Keratinocyte (primary cell): ENCODE results near the gene VAV2. TPM values are rescaled to one million over a fixed set of nuclear protein-coding genes. Genes with fewer than 3 reads are reported as not detected.

Experiments
- DNase-seq: peaks from one replicate; pipeline ENCODE4 v3.0.0-alpha.2; 2011; ENCODE audit warnings: low read depth, missing footprints, low spot score
- FAIRE-seq: peaks from 2 replicates; lab custom pipeline; 2011; peaks lifted over from hg19 to GRCh38; lab: Jason Lieb, UNC
- H2AFZ ChIP-seq: 2 replicates; pipeline ENCODE4 v1.6.0; 2012; ENCODE audit warnings: low read length, control low read depth, inconsistent platforms; ENCODE audit not compliant: control insufficient read depth
- H3K27ac ChIP-seq: 2 replicates; pipeline ENCODE4 v1.5.1; 2011; ENCODE audit warnings: low read length; ENCODE audit not compliant: control insufficient read depth, insufficient read depth
- H3K27me3 ChIP-seq: 3 replicates; pipeline ENCODE4 v1.6.0; 2011; ENCODE audit warnings: low read length; ENCODE audit not compliant: control insufficient read depth, insufficient read depth; ENCODE audit errors: extremely low read depth
- H3K36me3 ChIP-seq, 2 experiments: 2 replicates in 1 of 2; 3 replicates in 1 of 2; pipeline ENCODE4 v1.5.1; 2011; ENCODE audit warnings: low read length in 2 of 2, mild to moderate bottlenecking in 1 of 2; ENCODE audit not compliant: control insufficient read depth in 2 of 2, insufficient read depth in 2 of 2; ENCODE audit errors: extremely low read depth in 1 of 2
- H3K4me1 ChIP-seq: 3 replicates; pipeline ENCODE4 v1.5.1; 2011; ENCODE audit warnings: low read length; ENCODE audit not compliant: control insufficient read depth, insufficient read depth; ENCODE audit errors: extremely low read depth
- H3K4me2 ChIP-seq: 3 replicates; pipeline ENCODE4 v1.6.0; 2011; ENCODE audit warnings: low read depth, low read length; ENCODE audit not compliant: control insufficient read depth, insufficient read depth; ENCODE audit errors: extremely low read depth
- H3K4me3 ChIP-seq, 3 experiments: fragments of 200-600 bp in 1 of 3; sonication (generic) in 1 of 3; 2 replicates in 2 of 3; 3 replicates in 1 of 3; pipeline ENCODE4 v1.5.1; 2011 to 2016; ENCODE audit warnings: low read length in 3 of 3, mild to moderate bottlenecking in 3 of 3, control low read depth in 2 of 3, inconsistent platforms in 1 of 3, low read depth in 1 of 3, mixed read lengths in 1 of 3, mixed run types in 1 of 3, moderate library complexity in 1 of 3; ENCODE audit not compliant: control insufficient read depth in 2 of 3, insufficient read depth in 2 of 3; ENCODE audit errors: extremely low read depth in 1 of 3
- H3K79me2 ChIP-seq: 2 replicates; pipeline ENCODE4 v1.6.0; 2012; ENCODE audit warnings: low read length; ENCODE audit not compliant: control insufficient read depth, insufficient read depth
- H3K9ac ChIP-seq: 3 replicates; pipeline ENCODE4 v1.6.0; 2011; ENCODE audit warnings: low read length; ENCODE audit not compliant: control insufficient read depth, insufficient read depth; ENCODE audit errors: extremely low read depth
- H3K9me1 ChIP-seq: 3 replicates; pipeline ENCODE4 v1.6.0; 2011; ENCODE audit warnings: low read length; ENCODE audit not compliant: control insufficient read depth, insufficient read depth; ENCODE audit errors: extremely low read depth
- H3K9me3 ChIP-seq: 2 replicates; pipeline ENCODE4 v1.5.1; 2012; ENCODE audit warnings: low read depth, low read length; ENCODE audit not compliant: control insufficient read depth
- H4K20me1 ChIP-seq: 3 replicates; pipeline ENCODE4 v1.6.0; 2011; ENCODE audit warnings: low read length; ENCODE audit not compliant: control insufficient read depth, insufficient read depth; ENCODE audit errors: extremely low read depth
- CTCF ChIP-seq, 3 experiments: IDR thresholded peaks in 1 of 3; conservative IDR thresholded peaks in 1 of 3; optimal IDR thresholded peaks in 1 of 3; 2 replicates in 2 of 3; 3 replicates in 1 of 3; pipeline versions ENCODE3 to v1.5.1; 2011; ENCODE audit warnings: low read length in 3 of 3, mild to moderate bottlenecking in 3 of 3, moderate library complexity in 2 of 3, control low read depth in 1 of 3, inconsistent platforms in 1 of 3; ENCODE audit not compliant: insufficient read depth in 2 of 3; ENCODE audit errors: extremely low read depth in 1 of 3
- EZH2 ChIP-seq: IDR thresholded peaks from one replicate; pipeline ENCODE4 v1.6.1; 2012; ENCODE audit warnings: inconsistent platforms, mild to moderate bottlenecking, low read length, moderate library complexity
- dilution Hi-C: fragments of 300-500 bp; cut with MboI; formaldehyde crosslinking; loops from one replicate; pipeline ENCODE4 v1.7.0; 2020; ENCODE audit warnings: low sequenced_read_pairs; ENCODE audit not compliant: extremely low pct_ligation_motif_present
- polyA plus RNA-seq, 5 experiments: library from polyadenylated mRNA; depleted of rRNA in 3 of 5; stranded (reverse) in 3 of 5; stranded (forward) in 1 of 5; unstranded in 1 of 5; fragments of >200 nt; gene quantifications; 1 replicate in 1 of 5; 2 replicates in 3 of 5; 3 replicates in 1 of 5; pipeline versions ENCODE4 v1.2.1 to v1.2.3, GENCODE V29; 2011 to 2012; ENCODE audit warnings: missing spikeins in 2 of 5, low read depth in 1 of 5, low replicate concordance in 1 of 5

Gene VAV2
- polyA plus RNA-seq, 1 donor (not counting 4 experiments of a cell fraction or from before 2014, with no cell fraction given), result 16.4 TPM

GRCh38 chr9:133932633-133933032 is 59.5 kb downstream of the VAV2 start:
- Histone ChIP-seq H3K27me3 (no peaks in the 10 kb centered on the region), H2AFZ (no peak overlapping the region), H3K79me2 (peaks cover 72% of the 10 kb centered on the region), H3K27ac (no peak overlapping the region), H3K9ac (no peak overlapping the region), H3K9me3 (no peaks in the 10 kb centered on the region), H3K4me1 (peaks cover 2% of the 10 kb centered on the region), H3K4me3 (no peak overlapping the region), H3K4me2 (no peak overlapping the region), H3K9me1 (no peaks in the 10 kb centered on the region), H4K20me1 (peaks cover 24% of the 10 kb centered on the region), H3K36me3 (peaks cover 5 to 17% of the 10 kb centered on the region in 2 experiments)
- TF ChIP-seq EZH2, result no peak
- TF ChIP-seq CTCF (optimal IDR thresholded peaks at IDR 0.05 in 1 of 3, IDR thresholded peaks at IDR 0.05 in 1 of 3, conservative IDR thresholded peaks at IDR 0.05 in 1 of 3; ENCODE audit: extremely low read depth in 1 of 3, insufficient read depth in 2 of 3, low read length in 3 of 3), result no peak
- dilution Hi-C loops, result no loop called here
- DNase-seq (no peak), FAIRE-seq (no peak)

- DNase-seq (no peak), FAIRE-seq (no peak)
- Histone ChIP-seq H2AFZ (no peak overlapping the region), H3K4me3 (no peak overlapping the region), H3K27ac (no peak overlapping the region), H3K4me2 (no peak overlapping the region), H3K27me3 (no peaks in the 10 kb centered on the region), H3K36me3 (peaks cover 5 to 14% of the 10 kb centered on the region in 2 experiments), H3K9me3 (no peaks in the 10 kb centered on the region), H3K9me1 (no peaks in the 10 kb centered on the region), H4K20me1 (peaks cover 26% of the 10 kb centered on the region), H3K4me1 (peaks cover 2% of the 10 kb centered on the region), H3K79me2 (peaks cover 75% of the 10 kb centered on the region), H3K9ac (no peak overlapping the region)
- dilution Hi-C loops, result no loop called here
- TF ChIP-seq CTCF (optimal IDR thresholded peaks at IDR 0.05 in 1 of 3, IDR thresholded peaks at IDR 0.05 in 1 of 3, conservative IDR thresholded peaks at IDR 0.05 in 1 of 3; ENCODE audit: extremely low read depth in 1 of 3, insufficient read depth in 2 of 3, low read length in 3 of 3), result no peak
Observed at GRCh38 chr9:133932181-133932580, 59.9 kb downstream of the VAV2 start.
